H9 (cell line): ENCODE measurements around the gene WDR91. TPM values are rescaled to one million over a fixed set of nuclear protein-coding genes. Genes with fewer than 3 reads are reported as not detected.

ENCODE experiments used
- DNase-seq: peaks from one replicate; pipeline ENCODE4 v3.0.0-alpha.2; 2017
- H2AFZ ChIP-seq: one replicate; pipeline ENCODE4 v1.6.1; 2013; ENCODE audit warnings: mild to moderate bottlenecking, low read length, control low read depth, moderate library complexity
- H2AK5ac ChIP-seq: 2 replicates; pipeline ENCODE4 v1.6.1; 2013; ENCODE audit warnings: low read length, control low read depth, mixed read lengths; ENCODE audit not compliant: insufficient read length
- H2BK120ac ChIP-seq: one replicate; pipeline ENCODE4 v1.6.1; 2013; ENCODE audit warnings: low read depth, mild to moderate bottlenecking, low read length, control low read depth, inconsistent platforms; ENCODE audit not compliant: poor library complexity, severe bottlenecking
- H2BK12ac ChIP-seq: 2 replicates; pipeline ENCODE4 v1.6.1; 2013; ENCODE audit warnings: low read length, control low read depth, mixed read lengths, low read depth; ENCODE audit not compliant: insufficient read length
- H2BK15ac ChIP-seq: 2 replicates; pipeline ENCODE4 v1.6.1; 2013; ENCODE audit warnings: low read depth, low read length, control low read depth
- H2BK20ac ChIP-seq: one replicate; pipeline ENCODE4 v1.6.1; 2013; ENCODE audit warnings: low read depth, mild to moderate bottlenecking, low read length, control low read depth, inconsistent platforms; ENCODE audit not compliant: poor library complexity, severe bottlenecking
- H2BK5ac ChIP-seq: 2 replicates; pipeline ENCODE4 v1.6.1; 2013; ENCODE audit warnings: low read length, control low read depth, mixed read lengths; ENCODE audit not compliant: insufficient read length
- H3K14ac ChIP-seq: 2 replicates; pipeline ENCODE4 v1.6.1; 2013; ENCODE audit warnings: low read length, control low read depth; ENCODE audit not compliant: insufficient read depth
- H3K18ac ChIP-seq: 2 replicates; pipeline ENCODE4 v1.6.1; 2013; ENCODE audit warnings: low read depth, mild to moderate bottlenecking, mixed read lengths, low read length, control low read depth; ENCODE audit not compliant: insufficient read length
- H3K23ac ChIP-seq: 2 replicates; pipeline ENCODE4 v1.6.1; 2013; ENCODE audit warnings: low read length, control low read depth, mixed read lengths, low read depth; ENCODE audit not compliant: insufficient read length
- H3K23me2 ChIP-seq: 2 replicates; pipeline ENCODE4 v1.6.1; 2013; ENCODE audit warnings: low read depth, mild to moderate bottlenecking, mixed read lengths, low read length, control low read depth; ENCODE audit not compliant: insufficient read length, poor library complexity, severe bottlenecking
- H3K27ac ChIP-seq: 2 replicates; pipeline ENCODE4 v1.5.1; 2013; ENCODE audit warnings: low read length, control low read depth, mixed read lengths, low read depth; ENCODE audit not compliant: insufficient read length
- H3K27me3 ChIP-seq: 2 replicates; pipeline ENCODE4 v1.6.1; 2013; ENCODE audit warnings: low read length, control low read depth, inconsistent platforms; ENCODE audit not compliant: insufficient read depth
- H3K4ac ChIP-seq: 2 replicates; pipeline ENCODE4 v1.6.1; 2013; ENCODE audit warnings: low read depth, mild to moderate bottlenecking, control low read depth, inconsistent platforms, low read length, moderate library complexity
- H3K4me1 ChIP-seq: 2 replicates; pipeline ENCODE4 v1.6.1; 2013; ENCODE audit warnings: low read length, control low read depth, inconsistent platforms; ENCODE audit not compliant: insufficient read depth
- H3K4me2 ChIP-seq: 2 replicates; pipeline ENCODE4 v1.6.1; 2013; ENCODE audit warnings: low read length, control low read depth, mixed read lengths; ENCODE audit not compliant: insufficient read length, insufficient read depth
- H3K56ac ChIP-seq: 2 replicates; pipeline ENCODE4 v1.6.1; 2013; ENCODE audit warnings: low read depth, mild to moderate bottlenecking, mixed read lengths, low read length, control low read depth; ENCODE audit not compliant: insufficient read length
- H3K79me1 ChIP-seq: 2 replicates; pipeline ENCODE4 v1.6.1; 2013; ENCODE audit warnings: low read depth, mild to moderate bottlenecking, moderate library complexity, low read length, control low read depth, inconsistent platforms; ENCODE audit not compliant: insufficient read depth, poor library complexity, severe bottlenecking
- H3K79me2 ChIP-seq: 2 replicates; pipeline ENCODE4 v1.6.1; 2013; ENCODE audit warnings: low read length, control low read depth, inconsistent platforms; ENCODE audit not compliant: insufficient read depth
- H3K9ac ChIP-seq: 2 replicates; pipeline ENCODE4 v1.6.1; 2013; ENCODE audit warnings: low read length, control low read depth, mixed read lengths; ENCODE audit not compliant: insufficient read length; ENCODE audit errors: extremely low read depth
- H3K9me3 ChIP-seq: one replicate; pipeline ENCODE4 v1.6.1; 2013; ENCODE audit warnings: low read depth, low read length, inconsistent platforms; ENCODE audit not compliant: control insufficient read depth
- H3T11ph ChIP-seq: one replicate; pipeline ENCODE4 v1.6.1; 2013; ENCODE audit warnings: mild to moderate bottlenecking, low read length, control low read depth, inconsistent platforms
- H4K20me1 ChIP-seq: one replicate; pipeline ENCODE4 v1.6.1; 2013; ENCODE audit not compliant: control insufficient read depth, insufficient read length, insufficient read depth
- H4K5ac ChIP-seq: 2 replicates; pipeline ENCODE4 v1.6.1; 2013; ENCODE audit warnings: low read depth, mild to moderate bottlenecking, mixed read lengths, low read length, control low read depth; ENCODE audit not compliant: insufficient read length
- H4K8ac ChIP-seq: replicated peaks from 2 replicates; pipeline ENCODE4 v1.6.1; 2013; ENCODE audit warnings: low read length, control low read depth, mixed read lengths, low read depth; ENCODE audit not compliant: insufficient read length
- H4K91ac ChIP-seq: 2 replicates; pipeline ENCODE4 v1.6.1; 2013; ENCODE audit warnings: low read depth, mild to moderate bottlenecking, moderate library complexity, mixed read lengths, low read length, control low read depth; ENCODE audit not compliant: insufficient read length
- H3K27ac Mint-ChIP-seq, 3 experiments: 2 replicates in 2 of 3; 3 replicates in 1 of 3; pipeline ENCODE4 v1.8.0; 2020 to 2021; ENCODE audit warnings: mixed read lengths in 3 of 3, mild to moderate bottlenecking in 1 of 3, moderate library complexity in 1 of 3
- H3K27me3 Mint-ChIP-seq: 2 replicates; pipeline ENCODE4 v1.8.0; 2021; ENCODE audit warnings: low read depth, mild to moderate bottlenecking, moderate library complexity, mixed read lengths
- H3K36me3 Mint-ChIP-seq, 3 experiments: 2 replicates in 2 of 3; 3 replicates in 1 of 3; pipeline ENCODE4 v1.8.0; 2020 to 2021; ENCODE audit warnings: low read depth in 3 of 3, mixed read lengths in 3 of 3; ENCODE audit not compliant: insufficient read depth in 1 of 3
- H3K4me1 Mint-ChIP-seq, 2 experiments: 2 replicates each; pipeline ENCODE4 v1.8.0; 2020; ENCODE audit warnings: mixed read lengths in 2 of 2
- H3K4me3 Mint-ChIP-seq, 2 experiments: 2 replicates in 1 of 2; 3 replicates in 1 of 2; pipeline ENCODE4 v1.8.0; 2020 to 2021; ENCODE audit warnings: mild to moderate bottlenecking in 2 of 2, mixed read lengths in 2 of 2, moderate library complexity in 1 of 2
- H3K9me3 Mint-ChIP-seq, 2 experiments: 2 replicates in 1 of 2; 3 replicates in 1 of 2; pipeline ENCODE4 v1.8.0; 2020; ENCODE audit warnings: mild to moderate bottlenecking in 2 of 2, mixed read lengths in 2 of 2, moderate library complexity in 1 of 2
- WGBS: extraction: QIAGEN DNeasy Blood & Tissue Kit; methylation state at CpG from one replicate; pipeline ENCODE4 v1.1.7; 2013; ENCODE audit warnings: missing lambda C conversion rate, low lambda C conversion rate, mixed read lengths; ENCODE audit not compliant: insufficient read length; ENCODE audit errors: extremely low coverage; 5-methylcytosine and 5-hydroxymethylcytosine counted together
- total RNA-seq: library from RNA; stranded (reverse); gene quantifications from 2 replicates; pipeline ENCODE4 v1.2.1, GENCODE V29; 2021
- TF ChIP-seq, protein P1 (sequence below): fragments of 200-600 bp; sonication (generic); conservative IDR thresholded peaks from 3 replicates; pipeline ENCODE4 v1.8.0; 2021; ENCODE audit warnings: antibody characterized with exemption, mild to moderate bottlenecking

Gene WDR91
- total RNA-seq, 1 experiment from 2014 or later = 9.4 TPM

GRCh38 chr7:135158141-135158655 is 53.1 kb downstream of the WDR91 start:
- Histone ChIP-seq H3K14ac (no peak overlapping the region; the same call in 1 of the 2 replicates), H2BK5ac (no peak overlapping the region), H3K9ac (no peak overlapping the region), H3K27ac (no peak overlapping the region), H3K4me1 (peaks cover 4% of the 10 kb centered on the region; the same call in 1 of the 2 replicates), H3K27me3 (no peaks in the 10 kb centered on the region), H2AFZ (no peak overlapping the region), H4K20me1 (no peaks in the 10 kb centered on the region), H3K4me2 (no peak overlapping the region), H2BK15ac (no peak overlapping the region), H4K91ac (no peak overlapping the region), H3K79me2 (no peaks in the 10 kb centered on the region), H4K8ac (no peak overlapping the region), H2BK12ac (no peak overlapping the region), H3K18ac (no peak overlapping the region), H3K23me2 (no peaks in the 10 kb centered on the region), H3T11ph (no peak overlapping the region), H3K9me3 (no peaks in the 10 kb centered on the region), H2AK5ac (no peak overlapping the region), H4K5ac (no peak overlapping the region), H2BK120ac (no peak overlapping the region), H3K4ac (no peak overlapping the region), H3K56ac (no peak overlapping the region), H3K23ac (no peak overlapping the region), H2BK20ac (no peak overlapping the region), H3K79me1 (no peaks in the 10 kb centered on the region)
- Mint-ChIP-seq H3K4me1 (peaks cover 12 to 21% of the 10 kb centered on the region in 2 experiments), H3K27me3 (peaks cover 5% of the 10 kb centered on the region), H3K27ac (no peak overlapping the region), H3K4me3 (no peak overlapping the region), H3K9me3 (peaks cover 57 to 62% of the 10 kb centered on the region in 2 experiments), H3K36me3 (peaks cover 43 to 78% (median 70%) of the 10 kb centered on the region in 3 experiments)
- TF ChIP-seq, protein P1, sequence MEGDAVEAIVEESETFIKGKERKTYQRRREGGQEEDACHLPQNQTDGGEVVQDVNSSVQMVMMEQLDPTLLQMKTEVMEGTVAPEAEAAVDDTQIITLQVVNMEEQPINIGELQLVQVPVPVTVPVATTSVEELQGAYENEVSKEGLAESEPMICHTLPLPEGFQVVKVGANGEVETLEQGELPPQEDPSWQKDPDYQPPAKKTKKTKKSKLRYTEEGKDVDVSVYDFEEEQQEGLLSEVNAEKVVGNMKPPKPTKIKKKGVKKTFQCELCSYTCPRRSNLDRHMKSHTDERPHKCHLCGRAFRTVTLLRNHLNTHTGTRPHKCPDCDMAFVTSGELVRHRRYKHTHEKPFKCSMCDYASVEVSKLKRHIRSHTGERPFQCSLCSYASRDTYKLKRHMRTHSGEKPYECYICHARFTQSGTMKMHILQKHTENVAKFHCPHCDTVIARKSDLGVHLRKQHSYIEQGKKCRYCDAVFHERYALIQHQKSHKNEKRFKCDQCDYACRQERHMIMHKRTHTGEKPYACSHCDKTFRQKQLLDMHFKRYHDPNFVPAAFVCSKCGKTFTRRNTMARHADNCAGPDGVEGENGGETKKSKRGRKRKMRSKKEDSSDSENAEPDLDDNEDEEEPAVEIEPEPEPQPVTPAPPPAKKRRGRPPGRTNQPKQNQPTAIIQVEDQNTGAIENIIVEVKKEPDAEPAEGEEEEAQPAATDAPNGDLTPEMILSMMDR = no peak
- no peak for DNase-seq
- WGBS = no CpG with 5 or more reads among the region's 1 CpG
